Head of caudate nucleus (tissue), 42 donors: ENCODE data around the gene ZBTB3.
A peak's percentile ranks its signal among the peaks of the same experiment; 100 is the strongest.
"Not testable (repeated sequence)": the region's sequence is repeated elsewhere in the genome, so short reads cannot be mapped to it uniquely, and the experiment has no call there.

Experiments used
- DNase-seq, 42 donors: peaks; one replicate each; pipeline versions ENCODE4 v3.0.0 to v3.0.0-alpha.2; 2020 to 2021; ENCODE audit warnings: mixed read lengths in 7 of 42
- intact Hi-C: fragments of 100-400 bp; cut with DNase I; formaldehyde crosslinking; loops from one replicate; pipeline ENCODE4 v1.15.0; 2022

The ZBTB3 gene

GRCh38 chr11:62706850-62707247 is 47.1 kb downstream of the ZBTB3 start:
- DNase-seq: peak in 1 of 42 donors; percentile 39
- intact Hi-C loops: loop anchor here (10.0 kb wide), 1 partner anchor 312 kb away; no protein-coding TSS in a partner anchor

GRCh38 chr11:62705880-62706849 is 47.8 kb downstream of the ZBTB3 start:
- DNase-seq: peak; percentile 91 to 99 (median 97)
- intact Hi-C loops: loop anchor here (10.0 kb wide), 1 partner anchor 311 kb away; no protein-coding TSS in a partner anchor

- intact Hi-C loops: loop anchor here (10.0 kb wide), 1 partner anchor 311 kb away; no protein-coding TSS in a partner anchor
- DNase-seq: no peak
These were observed 48.5 kb downstream of the ZBTB3 start for GRCh38 chr11:62705413-62705812.

GRCh38 chr11:62703921-62704320 is 50.0 kb downstream of the ZBTB3 start:
- not testable (repeated sequence) for DNase-seq
- intact Hi-C loops: loop anchor here (10.0 kb wide), 1 partner anchor 309 kb away; no protein-coding TSS in a partner anchor

DNA sequence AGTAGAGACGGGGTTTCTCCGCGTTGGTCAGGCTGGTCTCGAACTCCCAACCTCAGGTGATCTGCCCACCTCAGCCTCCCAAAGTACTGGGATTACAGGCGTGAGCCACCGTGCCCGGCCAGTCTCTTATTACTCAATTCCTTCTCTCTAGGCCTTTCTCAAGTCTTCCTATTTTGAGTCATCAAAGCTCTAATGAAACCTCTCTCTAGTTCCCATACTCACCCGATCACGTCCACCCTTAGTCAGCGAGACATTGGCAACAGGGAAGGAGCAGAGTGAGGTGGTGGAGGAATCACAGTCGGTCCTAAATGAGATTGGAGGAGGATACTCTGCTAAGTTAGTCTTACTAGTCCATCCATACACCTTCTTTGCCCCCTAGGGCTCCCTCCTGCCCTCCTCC is 51.7 kb downstream of the ZBTB3 start:
- no peak for DNase-seq
- intact Hi-C loops: loop anchor here (10.0 kb wide), 1 partner anchor 307 kb away; no protein-coding TSS in a partner anchor
